Measurements from ENCODE around the gene CDC42BPB.

CDC42BPB gene

GRCh38 chr14:102903889-102904512 is 153.3 kb downstream of the CDC42BPB start:
- TF ChIP-seq, protein P1, sequence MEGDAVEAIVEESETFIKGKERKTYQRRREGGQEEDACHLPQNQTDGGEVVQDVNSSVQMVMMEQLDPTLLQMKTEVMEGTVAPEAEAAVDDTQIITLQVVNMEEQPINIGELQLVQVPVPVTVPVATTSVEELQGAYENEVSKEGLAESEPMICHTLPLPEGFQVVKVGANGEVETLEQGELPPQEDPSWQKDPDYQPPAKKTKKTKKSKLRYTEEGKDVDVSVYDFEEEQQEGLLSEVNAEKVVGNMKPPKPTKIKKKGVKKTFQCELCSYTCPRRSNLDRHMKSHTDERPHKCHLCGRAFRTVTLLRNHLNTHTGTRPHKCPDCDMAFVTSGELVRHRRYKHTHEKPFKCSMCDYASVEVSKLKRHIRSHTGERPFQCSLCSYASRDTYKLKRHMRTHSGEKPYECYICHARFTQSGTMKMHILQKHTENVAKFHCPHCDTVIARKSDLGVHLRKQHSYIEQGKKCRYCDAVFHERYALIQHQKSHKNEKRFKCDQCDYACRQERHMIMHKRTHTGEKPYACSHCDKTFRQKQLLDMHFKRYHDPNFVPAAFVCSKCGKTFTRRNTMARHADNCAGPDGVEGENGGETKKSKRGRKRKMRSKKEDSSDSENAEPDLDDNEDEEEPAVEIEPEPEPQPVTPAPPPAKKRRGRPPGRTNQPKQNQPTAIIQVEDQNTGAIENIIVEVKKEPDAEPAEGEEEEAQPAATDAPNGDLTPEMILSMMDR (IDR thresholded peaks at IDR 0.05; ENCODE audit: extremely low read depth, missing control alignments) = no peak
- no peak for DNase-seq (ENCODE audit: low spot score)

DNA sequence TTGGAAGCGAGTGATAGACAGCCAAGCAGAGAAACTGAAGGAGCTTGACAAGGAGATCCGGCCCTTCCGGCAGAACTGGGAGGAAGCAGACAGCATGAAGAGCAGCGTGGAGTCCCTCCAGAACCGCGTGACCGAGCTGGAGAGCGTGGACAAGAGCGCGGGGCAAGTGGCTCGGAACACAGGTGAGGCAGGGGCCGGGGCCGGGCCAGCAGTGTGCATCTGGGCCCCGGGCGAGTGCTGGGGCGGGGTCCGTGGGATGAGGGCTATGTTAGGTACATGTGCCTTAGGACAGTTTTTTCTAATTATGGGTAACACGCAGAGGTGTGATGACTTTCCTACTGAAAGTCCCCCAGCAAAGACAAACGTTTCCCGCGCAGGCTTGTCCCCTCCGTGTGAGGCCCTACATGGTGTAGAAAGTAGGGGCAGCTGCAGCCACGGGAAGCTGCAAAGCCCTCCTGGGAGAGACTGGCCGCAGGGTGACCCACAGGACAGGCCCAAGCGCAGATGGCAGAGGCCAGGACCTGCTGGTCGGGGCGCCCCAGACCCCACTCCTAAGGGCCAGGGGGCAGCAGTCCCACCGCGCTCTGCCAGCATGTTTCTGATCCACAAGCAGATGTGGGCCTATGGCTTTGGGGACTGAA is 154.0 kb downstream of the CDC42BPB start:
- no peak for DNase-seq (ENCODE audit: low spot score)
- TF ChIP-seq, protein P1 (IDR thresholded peaks at IDR 0.05; ENCODE audit: extremely low read depth, missing control alignments) = no peak

- DNase-seq (ENCODE audit: low spot score) = no peak
- TF ChIP-seq, protein P1 (IDR thresholded peaks at IDR 0.05; ENCODE audit: extremely low read depth, missing control alignments) = no peak
Measured at GRCh38 chr14:102902523-102903247, 154.7 kb downstream of the CDC42BPB start.

- DNase-seq (ENCODE audit: low spot score) = peak; percentile 65
- TF ChIP-seq, protein P1 (IDR thresholded peaks at IDR 0.05; ENCODE audit: extremely low read depth, missing control alignments) = no peak
Measured at GRCh38 chr14:102902086-102902485, 155.3 kb downstream of the CDC42BPB start.

- DNase-seq (ENCODE audit: low spot score) = peak; percentile 95
- TF ChIP-seq, protein P1 (IDR thresholded peaks at IDR 0.05; ENCODE audit: extremely low read depth, missing control alignments) = no peak
Measured at GRCh38 chr14:102901633-102902032, 155.7 kb downstream of the CDC42BPB start.

GRCh38 chr14:102900631-102901571 is 156.4 kb downstream of the CDC42BPB start:
- TF ChIP-seq, protein P1 (IDR thresholded peaks at IDR 0.05; ENCODE audit: extremely low read depth, missing control alignments) = no peak
- DNase-seq (ENCODE audit: low spot score) = peak; percentile 74
